GM12892 (cell line): ENCODE data around the gene MEPCE.

Source experiments
- POLR2A ChIP-seq: IDR thresholded peaks from 2 replicates; pipeline ENCODE4 v1.6.1; 2011; ENCODE audit warnings: low read depth, low read length, control low read depth
- POLR2AphosphoS5 ChIP-seq: IDR thresholded peaks from 2 replicates; pipeline ENCODE4 v1.6.1; 2011; ENCODE audit warnings: low read depth, low read length, control low read depth

- TF ChIP-seq POLR2AphosphoS5 (no peak), POLR2A (no peak)
These were observed 46.6 kb downstream of the MEPCE start for GRCh38 chr7:100476101-100476780.
